ENCODE results near the gene HES5.
"Not testable (repeated sequence)": the region's sequence is repeated elsewhere in the genome, so short reads cannot be mapped to it uniquely, and the experiment has no call there.

HES5 gene

GRCh38 chr1:2555634-2556276, 25.7 kb upstream of the HES5 start:
- H3K36me3 ChIP-seq (ENCODE audit: control insufficient read depth in 5 of 5, insufficient read depth in 5 of 5, low read length in 5 of 5) = peaks cover 0 to 30% (median 22%) of the 10 kb centered on the region in 5 donors
- H3K9ac ChIP-seq (ENCODE audit: low read length in 5 of 5) = peak overlapping the region; percentile 77 to 97 (median 87)
- no peaks in the 10 kb centered on the region for H3K27me3 ChIP-seq (ENCODE audit: control insufficient read depth in 5 of 5, insufficient read depth in 4 of 5, low read length in 5 of 5)
- no peaks in the 10 kb centered on the region for H3K9me3 ChIP-seq (ENCODE audit: control insufficient read depth in 5 of 5, low read length in 5 of 5)
- peak overlapping the region; percentile 83 to 95 (median 88) for H3K4me3 ChIP-seq (ENCODE audit: low read depth in 1 of 5, low read length in 5 of 5)
- peaks cover 6 to 65% (median 43%) of the 10 kb centered on the region in 5 donors for H3K4me1 ChIP-seq (ENCODE audit: control insufficient read depth in 5 of 5, insufficient read depth in 5 of 5, low read length in 5 of 5)
- H3K27ac ChIP-seq (ENCODE audit: low read depth, low read length) = peak overlapping the region; percentile 88

GRCh38 chr1:2554621-2555387, 24.7 kb upstream of the HES5 start:
- Histone ChIP-seq H3K9me3 (ENCODE audit: control insufficient read depth in 5 of 5, low read length in 5 of 5) (no peaks in the 10 kb centered on the region), H3K36me3 (ENCODE audit: control insufficient read depth in 5 of 5, insufficient read depth in 5 of 5, low read length in 5 of 5) (peaks cover 0 to 21% (median 15%) of the 10 kb centered on the region in 5 donors), H3K27me3 (ENCODE audit: control insufficient read depth in 5 of 5, insufficient read depth in 4 of 5, low read length in 5 of 5) (no peaks in the 10 kb centered on the region), H3K4me1 (ENCODE audit: control insufficient read depth in 5 of 5, insufficient read depth in 5 of 5, low read length in 5 of 5) (peaks cover 6 to 67% (median 50%) of the 10 kb centered on the region in 5 donors), H3K27ac (ENCODE audit: low read depth, low read length) (peak overlapping the region; percentile 88), H3K9ac (ENCODE audit: low read length in 5 of 5) (peak overlapping the region in 1 of 5 donors; percentile 20), H3K4me3 (ENCODE audit: low read depth in 1 of 5, low read length in 5 of 5) (peak overlapping the region in 2 of 5 donors; percentile 33 to 95)

GRCh38 chr1:2553871-2554620, 24.0 kb upstream of the HES5 start:
- H3K9me3 ChIP-seq (ENCODE audit: control insufficient read depth in 5 of 5, low read length in 5 of 5) = no peaks in the 10 kb centered on the region
- no peak overlapping the region for H3K9ac ChIP-seq (ENCODE audit: low read length in 5 of 5)
- no peak overlapping the region for H3K27ac ChIP-seq (ENCODE audit: low read depth, low read length)
- no peak overlapping the region for H3K4me3 ChIP-seq (ENCODE audit: low read depth in 1 of 5, low read length in 5 of 5)
- H3K4me1 ChIP-seq (ENCODE audit: control insufficient read depth in 5 of 5, insufficient read depth in 5 of 5, low read length in 5 of 5) = peaks cover 6 to 70% (median 57%) of the 10 kb centered on the region in 5 donors
- no peaks in the 10 kb centered on the region for H3K27me3 ChIP-seq (ENCODE audit: control insufficient read depth in 5 of 5, insufficient read depth in 4 of 5, low read length in 5 of 5)
- H3K36me3 ChIP-seq (ENCODE audit: control insufficient read depth in 5 of 5, insufficient read depth in 5 of 5, low read length in 5 of 5) = peaks cover 0 to 13% (median 10%) of the 10 kb centered on the region in 5 donors

GRCh38 chr1:2553076-2553475, 23.0 kb upstream of the HES5 start:
- H3K4me1 ChIP-seq (ENCODE audit: control insufficient read depth in 5 of 5, insufficient read depth in 5 of 5, low read length in 5 of 5) = peaks cover 7 to 67% (median 57%) of the 10 kb centered on the region in 5 donors
- not testable (repeated sequence) for H3K27me3 ChIP-seq (ENCODE audit: control insufficient read depth in 5 of 5, insufficient read depth in 4 of 5, low read length in 5 of 5); H3K36me3 ChIP-seq (ENCODE audit: control insufficient read depth in 5 of 5, insufficient read depth in 5 of 5, low read length in 5 of 5); H3K27ac ChIP-seq (ENCODE audit: low read depth, low read length); H3K4me3 ChIP-seq (ENCODE audit: low read depth in 1 of 5, low read length in 5 of 5); H3K9me3 ChIP-seq (ENCODE audit: control insufficient read depth in 5 of 5, low read length in 5 of 5); H3K9ac ChIP-seq (ENCODE audit: low read length in 5 of 5)

GRCh38 chr1:2552189-2552588, 22.1 kb upstream of the HES5 start:
- Histone ChIP-seq H3K4me1 (ENCODE audit: control insufficient read depth in 5 of 5, insufficient read depth in 5 of 5, low read length in 5 of 5) (peaks cover 5 to 67% (median 57%) of the 10 kb centered on the region in 5 donors), H3K9ac (ENCODE audit: low read length in 5 of 5) (no peak overlapping the region), H3K36me3 (ENCODE audit: control insufficient read depth in 5 of 5, insufficient read depth in 5 of 5, low read length in 5 of 5) (no peaks in the 10 kb centered on the region), H3K27ac (ENCODE audit: low read depth, low read length) (peak overlapping the region; percentile 23), H3K27me3 (ENCODE audit: control insufficient read depth in 5 of 5, insufficient read depth in 4 of 5, low read length in 5 of 5) (peaks cover 0 to 3% (median under 1%) of the 10 kb centered on the region in 5 donors), H3K9me3 (ENCODE audit: control insufficient read depth in 5 of 5, low read length in 5 of 5) (no peaks in the 10 kb centered on the region), H3K4me3 (ENCODE audit: low read depth in 1 of 5, low read length in 5 of 5) (no peak overlapping the region)

- not testable (repeated sequence) for H3K9me3 ChIP-seq (ENCODE audit: control insufficient read depth in 5 of 5, low read length in 5 of 5); H3K27me3 ChIP-seq (ENCODE audit: control insufficient read depth in 5 of 5, insufficient read depth in 4 of 5, low read length in 5 of 5); H3K36me3 ChIP-seq (ENCODE audit: control insufficient read depth in 5 of 5, insufficient read depth in 5 of 5, low read length in 5 of 5); H3K9ac ChIP-seq (ENCODE audit: low read length in 5 of 5)
- H3K4me1 ChIP-seq (ENCODE audit: control insufficient read depth in 5 of 5, insufficient read depth in 5 of 5, low read length in 5 of 5) = peaks cover 5 to 67% (median 57%) of the 10 kb centered on the region in 5 donors
- peak overlapping the region; percentile 23 for H3K27ac ChIP-seq (ENCODE audit: low read depth, low read length)
- peak overlapping the region in 4 of 5 donors; percentile 15 to 54 (median 47) for H3K4me3 ChIP-seq (ENCODE audit: low read depth in 1 of 5, low read length in 5 of 5)
Observed at GRCh38 chr1:2551544-2551943, 21.5 kb upstream of the HES5 start.

- H3K27me3 ChIP-seq (ENCODE audit: control insufficient read depth in 5 of 5, insufficient read depth in 4 of 5, low read length in 5 of 5); H3K9me3 ChIP-seq (ENCODE audit: control insufficient read depth in 5 of 5, low read length in 5 of 5); H3K36me3 ChIP-seq (ENCODE audit: control insufficient read depth in 5 of 5, insufficient read depth in 5 of 5, low read length in 5 of 5); H3K9ac ChIP-seq (ENCODE audit: low read length in 5 of 5): not testable (repeated sequence)
- peak overlapping the region; percentile 23 for H3K27ac ChIP-seq (ENCODE audit: low read depth, low read length)
- peak overlapping the region in 2 of 5 donors; percentile 50 to 54 for H3K4me3 ChIP-seq (ENCODE audit: low read depth in 1 of 5, low read length in 5 of 5)
- peaks cover 2 to 66% (median 53%) of the 10 kb centered on the region in 5 donors for H3K4me1 ChIP-seq (ENCODE audit: control insufficient read depth in 5 of 5, insufficient read depth in 5 of 5, low read length in 5 of 5)
Observed at GRCh38 chr1:2550309-2550861, 20.3 kb upstream of the HES5 start.

- peak overlapping the region; percentile 95 for H3K27ac ChIP-seq (ENCODE audit: low read depth, low read length)
- peak overlapping the region in 4 of 5 donors; percentile 63 to 81 (median 70) for H3K9ac ChIP-seq (ENCODE audit: low read length in 5 of 5)
- not testable (repeated sequence) for H3K36me3 ChIP-seq (ENCODE audit: control insufficient read depth in 5 of 5, insufficient read depth in 5 of 5, low read length in 5 of 5); H3K27me3 ChIP-seq (ENCODE audit: control insufficient read depth in 5 of 5, insufficient read depth in 4 of 5, low read length in 5 of 5); H3K9me3 ChIP-seq (ENCODE audit: control insufficient read depth in 5 of 5, low read length in 5 of 5)
- H3K4me3 ChIP-seq (ENCODE audit: low read depth in 1 of 5, low read length in 5 of 5) = peak overlapping the region in 4 of 5 donors; percentile 47 to 68 (median 58)
- H3K4me1 ChIP-seq (ENCODE audit: control insufficient read depth in 5 of 5, insufficient read depth in 5 of 5, low read length in 5 of 5) = peaks cover 3 to 66% (median 52%) of the 10 kb centered on the region in 5 donors
Observed at GRCh38 chr1:2549367-2550029, 19.4 kb upstream of the HES5 start.

- peak overlapping the region; percentile 95 for H3K27ac ChIP-seq (ENCODE audit: low read depth, low read length)
- H3K4me1 ChIP-seq (ENCODE audit: control insufficient read depth in 5 of 5, insufficient read depth in 5 of 5, low read length in 5 of 5) = peaks cover 3 to 73% (median 60%) of the 10 kb centered on the region in 5 donors
- H3K9me3 ChIP-seq (ENCODE audit: control insufficient read depth in 5 of 5, low read length in 5 of 5) = no peaks in the 10 kb centered on the region
- peaks cover 0 to 16% (median 12%) of the 10 kb centered on the region in 5 donors for H3K27me3 ChIP-seq (ENCODE audit: control insufficient read depth in 5 of 5, insufficient read depth in 4 of 5, low read length in 5 of 5)
- H3K9ac ChIP-seq (ENCODE audit: low read length in 5 of 5) = peak overlapping the region in 4 of 5 donors; percentile 40 to 70 (median 59)
- peak overlapping the region in 4 of 5 donors; percentile 57 to 68 (median 59) for H3K4me3 ChIP-seq (ENCODE audit: low read depth in 1 of 5, low read length in 5 of 5)
- H3K36me3 ChIP-seq (ENCODE audit: control insufficient read depth in 5 of 5, insufficient read depth in 5 of 5, low read length in 5 of 5) = no peaks in the 10 kb centered on the region
Observed at GRCh38 chr1:2548068-2548589, 18.1 kb upstream of the HES5 start.
